ENCODE results near the gene ASB16.

ASB16 gene

GRCh38 chr17:44187131-44187899 lies 16.8 kb downstream of the ASB16 start:
- DNase-seq (ENCODE audit: low read depth, low spot score) = no peak

- DNase-seq (ENCODE audit: low read depth, low spot score) = no peak
Measured at GRCh38 chr17:44188576-44189403, 18.3 kb downstream of the ASB16 start.

- DNase-seq (ENCODE audit: low read depth, low spot score) = no peak
Measured at GRCh38 chr17:44190481-44190880, 20.0 kb downstream of the ASB16 start.

GRCh38 chr17:44191369-44191768 lies 20.9 kb downstream of the ASB16 start:
- no peak for DNase-seq (ENCODE audit: low read depth, low spot score)

- peak; percentile 94 for DNase-seq (ENCODE audit: low read depth, low spot score)
Measured at GRCh38 chr17:44191941-44192496, 21.5 kb downstream of the ASB16 start.

GRCh38 chr17:44192750-44193149 lies 22.2 kb downstream of the ASB16 start:
- DNase-seq (ENCODE audit: low read depth, low spot score) = no peak

GRCh38 chr17:44193326-44194084 lies 23.0 kb downstream of the ASB16 start:
- DNase-seq (ENCODE audit: low read depth, low spot score) = no peak

GRCh38 chr17:44197107-44197506 lies 26.6 kb downstream of the ASB16 start:
- no peak for DNase-seq (ENCODE audit: low read depth, low spot score)

- DNase-seq (ENCODE audit: low read depth, low spot score) = no peak
Measured at GRCh38 chr17:44197980-44198720, 27.6 kb downstream of the ASB16 start.

GRCh38 chr17:44198721-44199552 lies 28.4 kb downstream of the ASB16 start:
- DNase-seq (ENCODE audit: low read depth, low spot score) = no peak

GRCh38 chr17:44199553-44200477 lies 29.3 kb downstream of the ASB16 start, which contains the start of gene ATXN7L3:
ATXN7L3 (minus strand) TSS chr17:44199884; CDS start chr17:44198070, 1,814 bp downstream.
- DNase-seq (ENCODE audit: low read depth, low spot score) = peak; percentile 96

- DNase-seq (ENCODE audit: low read depth, low spot score) = no peak
Measured at GRCh38 chr17:44200478-44201155, 30.1 kb downstream of the ASB16 start.

- no peak for DNase-seq (ENCODE audit: low read depth, low spot score)
Measured at GRCh38 chr17:44202756-44203155, 32.3 kb downstream of the ASB16 start.

- DNase-seq (ENCODE audit: low read depth, low spot score) = peak; percentile 82
Measured at GRCh38 chr17:44203731-44204440, 33.4 kb downstream of the ASB16 start.

GRCh38 chr17:44204441-44204882 lies 34.0 kb downstream of the ASB16 start:
- no peak for DNase-seq (ENCODE audit: low read depth, low spot score)

GRCh38 chr17:44205962-44206824 lies 35.7 kb downstream of the ASB16 start:
- DNase-seq (ENCODE audit: low read depth, low spot score) = no peak

GRCh38 chr17:44206825-44207155 lies 36.3 kb downstream of the ASB16 start:
- no peak for DNase-seq (ENCODE audit: low read depth, low spot score)
